ENCODE data around the gene ISCA1. TPM values are rescaled to one million over a fixed set of nuclear protein-coding genes. Genes with fewer than 3 reads are reported as not detected.

Gene ISCA1
- total and polyA plus RNA-seq, 2 donors (not counting 3 experiments of a cell fraction or from before 2014, with no cell fraction given) = 14.2 to 22.2 TPM

DNA sequence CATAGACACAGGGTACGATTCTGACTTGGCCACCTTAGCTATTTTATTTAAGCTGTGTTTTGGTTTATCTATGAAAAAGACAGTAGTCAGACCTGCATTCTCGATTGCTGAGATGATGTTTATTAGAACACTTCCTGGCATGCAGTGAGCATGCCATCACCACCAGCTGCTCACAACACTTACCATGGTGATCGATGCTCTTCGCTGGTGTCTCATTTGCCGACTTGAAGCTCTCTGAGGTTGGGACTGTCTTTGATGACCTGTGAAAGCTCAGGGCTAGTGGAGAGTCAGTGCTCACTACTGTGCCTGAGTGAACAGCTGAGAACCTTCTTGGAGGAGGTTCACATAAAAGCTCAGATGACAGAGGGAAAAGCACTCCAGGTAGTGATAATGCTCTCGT lies 18.5 kb downstream of the ISCA1 start:
- no peaks in the 10 kb centered on the region for H3K9me1 ChIP-seq (replicated peaks; ENCODE audit: control insufficient read depth, extremely low read depth, insufficient read depth, low read length)
- H3K36me3 ChIP-seq (ENCODE audit: control insufficient read depth in 2 of 2, extremely low read depth in 1 of 2, insufficient read depth in 2 of 2, low read length in 2 of 2) = peaks cover 0 to 4% of the 10 kb centered on the region in 2 experiments
- ChIA-PET POLR2A (no interaction called here), CTCF (no interaction called here)
- H3K4me3 ChIP-seq (replicated peaks in 1 of 3; ENCODE audit: insufficient read depth in 1 of 3, low read depth in 1 of 3, low read length in 3 of 3) = no peak overlapping the region
- dilution Hi-C loops (cut with MboI; ENCODE audit: extremely low pct_ligation_motif_present, low sequenced_read_pairs) (no loop called here), intact Hi-C loops (cut with micrococcal nuclease) (no loop called here)
- no peak overlapping the region for H3K27ac ChIP-seq (ENCODE audit: insufficient read depth, low read depth, low read length)
- DNase-seq (ENCODE audit: low read depth, low spot score) = no peak
- H3K4me2 ChIP-seq (ENCODE audit: insufficient read depth, low read length) = no peak overlapping the region
- FAIRE-seq = no peak
- TF ChIP-seq POLR2A (IDR thresholded peaks at IDR 0.05; ENCODE audit: low read depth, low read length) (no peak), EZH2 (IDR thresholded peaks at IDR 0.05; ENCODE audit: borderline replicate concordance, low read depth, low read length, severe bottlenecking) (no peak), JUN (IDR thresholded peaks at IDR 0.05; ENCODE audit: borderline replicate concordance, insufficient read depth, insufficient read length, low read depth) (no peak), POLR2AphosphoS5 (IDR thresholded peaks at IDR 0.05; ENCODE audit: insufficient read depth, low read depth, low read length) (no peak), GATA2 (IDR thresholded peaks at IDR 0.05; ENCODE audit: insufficient read depth, insufficient read length, low read depth, low read length) (no peak), MYC (IDR thresholded peaks at IDR 0.05; ENCODE audit: low read depth, low read length) (no peak)
- no peak overlapping the region for H2AFZ ChIP-seq (ENCODE audit: low read depth, low read length)
- peaks cover 2% of the 10 kb centered on the region for H4K20me1 ChIP-seq (replicated peaks; ENCODE audit: control insufficient read depth, extremely low read depth, insufficient read depth, low read length)
- H3K9ac ChIP-seq (replicated peaks; ENCODE audit: extremely low read depth, insufficient read depth, low read length) = no peak overlapping the region
- H3K79me2 ChIP-seq (ENCODE audit: control insufficient read depth, insufficient read depth, low read length) = peaks cover 6% of the 10 kb centered on the region
- no peaks in the 10 kb centered on the region for H3K27me3 ChIP-seq (ENCODE audit: control insufficient read depth in 2 of 2, insufficient read depth in 2 of 2, low read length in 2 of 2)
- H3K9me3 ChIP-seq (replicated peaks; ENCODE audit: control insufficient read depth, insufficient read depth, low read length) = no peaks in the 10 kb centered on the region
- H3K4me1 ChIP-seq (ENCODE audit: control insufficient read depth, extremely low read depth, insufficient read depth, low read length) = peaks cover 5% of the 10 kb centered on the region
- BruUV-seq (replicated peaks) = no TSS peak

DNA sequence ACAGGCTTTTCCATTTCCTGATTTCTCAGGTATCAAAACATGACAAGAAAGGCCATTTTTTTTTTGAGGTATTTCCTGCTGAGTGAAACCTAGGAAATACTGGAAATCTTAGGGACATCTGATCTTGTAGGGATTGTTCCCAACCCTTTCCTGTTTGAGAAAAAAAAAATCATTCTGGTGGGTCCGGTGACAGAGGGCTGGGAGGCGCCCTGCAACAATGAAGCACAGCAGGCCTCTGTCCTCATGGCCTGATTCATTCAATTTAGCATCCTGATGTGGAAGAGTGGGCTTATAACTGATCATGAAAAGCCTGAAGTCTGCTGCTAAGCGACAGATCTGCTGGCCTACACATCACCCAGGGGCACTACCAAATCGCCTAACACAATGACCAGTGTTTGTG lies 19.8 kb downstream of the ISCA1 start:
- BruUV-seq (replicated peaks) = no TSS peak
- ChIA-PET POLR2A (no interaction called here), CTCF (no interaction called here)
- no peaks in the 10 kb centered on the region for H4K20me1 ChIP-seq (replicated peaks; ENCODE audit: control insufficient read depth, extremely low read depth, insufficient read depth, low read length)
- no peaks in the 10 kb centered on the region for H3K9me1 ChIP-seq (replicated peaks; ENCODE audit: control insufficient read depth, extremely low read depth, insufficient read depth, low read length)
- no peak overlapping the region for H3K4me2 ChIP-seq (ENCODE audit: insufficient read depth, low read length)
- intact Hi-C loops (cut with micrococcal nuclease) = no loop called here
- H3K9me3 ChIP-seq (replicated peaks; ENCODE audit: control insufficient read depth, insufficient read depth, low read length) = no peaks in the 10 kb centered on the region
- dilution Hi-C loops (cut with MboI; ENCODE audit: extremely low pct_ligation_motif_present, low sequenced_read_pairs) = no loop called here
- peaks cover 0 to 4% of the 10 kb centered on the region in 2 experiments for H3K36me3 ChIP-seq (ENCODE audit: control insufficient read depth in 2 of 2, extremely low read depth in 1 of 2, insufficient read depth in 2 of 2, low read length in 2 of 2)
- H2AFZ ChIP-seq (ENCODE audit: low read depth, low read length) = no peak overlapping the region
- no peak overlapping the region for H3K4me3 ChIP-seq (replicated peaks in 1 of 3; ENCODE audit: insufficient read depth in 1 of 3, low read depth in 1 of 3, low read length in 3 of 3)
- FAIRE-seq = no peak
- H3K27ac ChIP-seq (ENCODE audit: insufficient read depth, low read depth, low read length) = no peak overlapping the region
- H3K79me2 ChIP-seq (ENCODE audit: control insufficient read depth, insufficient read depth, low read length) = peaks cover 2% of the 10 kb centered on the region
- no peaks in the 10 kb centered on the region for H3K27me3 ChIP-seq (ENCODE audit: control insufficient read depth in 2 of 2, insufficient read depth in 2 of 2, low read length in 2 of 2)
- no peak for TF ChIP-seq JUN (IDR thresholded peaks at IDR 0.05; ENCODE audit: borderline replicate concordance, insufficient read depth, insufficient read length, low read depth)
- peaks cover 5% of the 10 kb centered on the region for H3K4me1 ChIP-seq (ENCODE audit: control insufficient read depth, extremely low read depth, insufficient read depth, low read length)
- DNase-seq (ENCODE audit: low read depth, low spot score) = no peak
- no peak overlapping the region for H3K9ac ChIP-seq (replicated peaks; ENCODE audit: extremely low read depth, insufficient read depth, low read length)
